Panc1 (cell line): Measurements from ENCODE around the gene KRTAP1-4. TPM values are rescaled to one million over a fixed set of nuclear protein-coding genes. Genes with fewer than 3 reads are reported as not detected.

Source experiments
- ATAC-seq: fragments of 200-7000 bp; cut with Tn5 transposase; 2 replicates; pipeline ENCODE4 v1.9.1; 2020; ENCODE audit warnings: mild to moderate bottlenecking, moderate library complexity
- BruUV-seq: library from RNA; stranded (reverse); fragments of 400-500 nt; replicated peaks from 2 replicates; lab custom pipeline; 2021; lab: Mats Ljungman, UMichigan
- CTCF ChIA-PET: fragments of 300-600 bp; sonication (Branson Sonifier 250); formaldehyde crosslinking; loops from one replicate; lab custom pipeline; 2022; ENCODE audit warnings: antibody characterized with exemption; lab: Charles Lee
- POLR2A ChIA-PET: fragments of 300-600 bp; sonication (Branson Sonifier 250); formaldehyde crosslinking; loops from one replicate; lab custom pipeline; 2022; ENCODE audit warnings: antibody characterized with exemption; lab: Charles Lee
- DNase-seq: peaks from one replicate; pipeline ENCODE4 v3.0.0-alpha.2; 2010; ENCODE audit warnings: low read depth, low spot score
- H3K27ac ChIP-seq: 2 replicates; pipeline ENCODE4 v1.5.1; 2011; ENCODE audit warnings: mild to moderate bottlenecking, low read length, inconsistent platforms
- H3K27me3 ChIP-seq: fragments of 200-500 bp; sonication (Bioruptor generic); 2 replicates; pipeline ENCODE4 v1.6.0; 2014; ENCODE audit warnings: low read length, inconsistent platforms; ENCODE audit not compliant: control insufficient read depth, insufficient read depth
- H3K36me3 ChIP-seq: fragments of 200-500 bp; sonication (Bioruptor generic); 2 replicates; pipeline ENCODE4 v1.5.1; 2014; ENCODE audit warnings: inconsistent platforms, mild to moderate bottlenecking, low read length, moderate library complexity; ENCODE audit not compliant: control insufficient read depth, insufficient read depth
- H3K4me1 ChIP-seq: 2 replicates; pipeline ENCODE4 v1.5.1; 2011; ENCODE audit warnings: inconsistent platforms, mild to moderate bottlenecking, low read length, moderate library complexity; ENCODE audit not compliant: control insufficient read depth, insufficient read depth
- H3K4me3 ChIP-seq, 2 experiments: 2 replicates each; pipeline ENCODE4 v1.5.1; 2011 to 2012; ENCODE audit warnings: low read depth in 2 of 2, low read length in 2 of 2, mild to moderate bottlenecking in 2 of 2, inconsistent platforms in 1 of 2, moderate library complexity in 1 of 2
- H3K9me3 ChIP-seq: fragments of 200-500 bp; sonication (Bioruptor generic); 2 replicates; pipeline ENCODE4 v1.5.1; 2014; ENCODE audit warnings: low read depth, mild to moderate bottlenecking, inconsistent platforms, low read length, moderate library complexity; ENCODE audit not compliant: control insufficient read depth, insufficient read depth
- POLR2AphosphoS5 ChIP-seq: IDR thresholded peaks from 2 replicates; pipeline ENCODE4 v1.6.1; 2012; ENCODE audit warnings: mild to moderate bottlenecking, low read depth, low read length, moderate library complexity
- SIN3A ChIP-seq: IDR thresholded peaks from 2 replicates; pipeline ENCODE4 v1.6.1; 2012; ENCODE audit warnings: low read depth, mild to moderate bottlenecking, low read length, moderate library complexity, borderline replicate concordance; ENCODE audit not compliant: insufficient read depth
- TCF7L2 ChIP-seq: IDR thresholded peaks from 2 replicates; pipeline ENCODE4 v1.6.1; 2011; ENCODE audit warnings: mild to moderate bottlenecking, low read depth, low read length, inconsistent platforms
- in situ Hi-C: cut with HindIII; loops from 2 replicates; pipeline ENCODE4 v1.10.0; 2016; ENCODE audit warnings: low sequenced_read_pairs, low pct_unique_long_range_greater_than_20kb
- intact Hi-C: fragments of 100-400 bp; cut with micrococcal nuclease; formaldehyde crosslinking; loops from one replicate; pipeline ENCODE4 v1.10.0; 2022; ENCODE audit not compliant: unreplicated experiment
- total RNA-seq: library from RNA; stranded (reverse); gene quantifications from one replicate; pipeline ENCODE4 v1.2.1, GENCODE V29; 2021; ENCODE audit not compliant: unreplicated experiment
- TF ChIP-seq, protein P1 (sequence below), 2 experiments: IDR thresholded peaks; 2 replicates each; pipeline ENCODE4 v1.6.1; 2011 to 2012; ENCODE audit warnings: low read depth in 2 of 2, control low read depth in 1 of 2, low read length in 1 of 2, mild to moderate bottlenecking in 1 of 2, moderate library complexity in 1 of 2; ENCODE audit not compliant: insufficient read depth in 1 of 2
- TF ChIP-seq, protein P2 (sequence below): fragments of 450-650 bp; IDR thresholded peaks from 2 replicates; pipeline ENCODE4 v1.5.1; 2017; ENCODE audit warnings: mild to moderate bottlenecking

KRTAP1-4 gene
- total RNA-seq, 1 experiment from 2014 or later, result not detected

DNA sequence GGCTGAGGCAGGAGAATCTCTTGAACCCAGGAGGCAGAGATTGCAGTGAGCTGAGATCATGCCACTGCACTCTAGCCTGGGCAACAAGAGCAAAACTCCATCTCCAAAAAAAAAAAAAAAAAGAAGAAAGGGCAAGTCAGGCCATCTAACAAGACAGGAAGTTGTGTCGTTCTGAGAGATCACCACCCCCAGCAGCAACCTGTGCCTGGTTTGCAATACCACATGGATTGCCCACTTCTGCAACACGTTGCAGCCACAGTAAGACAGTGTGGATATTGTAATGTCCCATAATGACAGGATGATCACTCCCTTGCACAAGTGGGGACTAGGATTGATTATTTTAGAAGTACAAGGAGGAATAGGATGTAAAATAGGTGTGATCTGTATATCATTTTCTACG lies 39.0 kb upstream of the KRTAP1-4 start:
- in situ Hi-C loops (no loop called here), intact Hi-C loops (no loop called here)
- no peak for ATAC-seq
- no peaks in the 10 kb centered on the region for H3K9me3 ChIP-seq
- BruUV-seq, result no TSS peak
- H3K27ac ChIP-seq, result no peak overlapping the region
- TF ChIP-seq, protein P1, sequence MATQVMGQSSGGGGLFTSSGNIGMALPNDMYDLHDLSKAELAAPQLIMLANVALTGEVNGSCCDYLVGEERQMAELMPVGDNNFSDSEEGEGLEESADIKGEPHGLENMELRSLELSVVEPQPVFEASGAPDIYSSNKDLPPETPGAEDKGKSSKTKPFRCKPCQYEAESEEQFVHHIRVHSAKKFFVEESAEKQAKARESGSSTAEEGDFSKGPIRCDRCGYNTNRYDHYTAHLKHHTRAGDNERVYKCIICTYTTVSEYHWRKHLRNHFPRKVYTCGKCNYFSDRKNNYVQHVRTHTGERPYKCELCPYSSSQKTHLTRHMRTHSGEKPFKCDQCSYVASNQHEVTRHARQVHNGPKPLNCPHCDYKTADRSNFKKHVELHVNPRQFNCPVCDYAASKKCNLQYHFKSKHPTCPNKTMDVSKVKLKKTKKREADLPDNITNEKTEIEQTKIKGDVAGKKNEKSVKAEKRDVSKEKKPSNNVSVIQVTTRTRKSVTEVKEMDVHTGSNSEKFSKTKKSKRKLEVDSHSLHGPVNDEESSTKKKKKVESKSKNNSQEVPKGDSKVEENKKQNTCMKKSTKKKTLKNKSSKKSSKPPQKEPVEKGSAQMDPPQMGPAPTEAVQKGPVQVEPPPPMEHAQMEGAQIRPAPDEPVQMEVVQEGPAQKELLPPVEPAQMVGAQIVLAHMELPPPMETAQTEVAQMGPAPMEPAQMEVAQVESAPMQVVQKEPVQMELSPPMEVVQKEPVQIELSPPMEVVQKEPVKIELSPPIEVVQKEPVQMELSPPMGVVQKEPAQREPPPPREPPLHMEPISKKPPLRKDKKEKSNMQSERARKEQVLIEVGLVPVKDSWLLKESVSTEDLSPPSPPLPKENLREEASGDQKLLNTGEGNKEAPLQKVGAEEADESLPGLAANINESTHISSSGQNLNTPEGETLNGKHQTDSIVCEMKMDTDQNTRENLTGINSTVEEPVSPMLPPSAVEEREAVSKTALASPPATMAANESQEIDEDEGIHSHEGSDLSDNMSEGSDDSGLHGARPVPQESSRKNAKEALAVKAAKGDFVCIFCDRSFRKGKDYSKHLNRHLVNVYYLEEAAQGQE (IDR thresholded peaks at IDR 0.05; ENCODE audit: insufficient read depth in 1 of 2, low read depth in 2 of 2, low read length in 1 of 2), result no peak
- TF ChIP-seq TCF7L2 (no peak), POLR2AphosphoS5 (no peak), SIN3A (no peak)
- TF ChIP-seq, protein P2, sequence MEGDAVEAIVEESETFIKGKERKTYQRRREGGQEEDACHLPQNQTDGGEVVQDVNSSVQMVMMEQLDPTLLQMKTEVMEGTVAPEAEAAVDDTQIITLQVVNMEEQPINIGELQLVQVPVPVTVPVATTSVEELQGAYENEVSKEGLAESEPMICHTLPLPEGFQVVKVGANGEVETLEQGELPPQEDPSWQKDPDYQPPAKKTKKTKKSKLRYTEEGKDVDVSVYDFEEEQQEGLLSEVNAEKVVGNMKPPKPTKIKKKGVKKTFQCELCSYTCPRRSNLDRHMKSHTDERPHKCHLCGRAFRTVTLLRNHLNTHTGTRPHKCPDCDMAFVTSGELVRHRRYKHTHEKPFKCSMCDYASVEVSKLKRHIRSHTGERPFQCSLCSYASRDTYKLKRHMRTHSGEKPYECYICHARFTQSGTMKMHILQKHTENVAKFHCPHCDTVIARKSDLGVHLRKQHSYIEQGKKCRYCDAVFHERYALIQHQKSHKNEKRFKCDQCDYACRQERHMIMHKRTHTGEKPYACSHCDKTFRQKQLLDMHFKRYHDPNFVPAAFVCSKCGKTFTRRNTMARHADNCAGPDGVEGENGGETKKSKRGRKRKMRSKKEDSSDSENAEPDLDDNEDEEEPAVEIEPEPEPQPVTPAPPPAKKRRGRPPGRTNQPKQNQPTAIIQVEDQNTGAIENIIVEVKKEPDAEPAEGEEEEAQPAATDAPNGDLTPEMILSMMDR, result no peak
- no peaks in the 10 kb centered on the region for H3K27me3 ChIP-seq
- H3K4me1 ChIP-seq, result no peaks in the 10 kb centered on the region
- no peak overlapping the region for H3K4me3 ChIP-seq
- CTCF ChIA-PET, result no interaction called here
- POLR2A ChIA-PET, result no interaction called here
- DNase-seq, result no peak
- H3K36me3 ChIP-seq, result no peaks in the 10 kb centered on the region

DNA sequence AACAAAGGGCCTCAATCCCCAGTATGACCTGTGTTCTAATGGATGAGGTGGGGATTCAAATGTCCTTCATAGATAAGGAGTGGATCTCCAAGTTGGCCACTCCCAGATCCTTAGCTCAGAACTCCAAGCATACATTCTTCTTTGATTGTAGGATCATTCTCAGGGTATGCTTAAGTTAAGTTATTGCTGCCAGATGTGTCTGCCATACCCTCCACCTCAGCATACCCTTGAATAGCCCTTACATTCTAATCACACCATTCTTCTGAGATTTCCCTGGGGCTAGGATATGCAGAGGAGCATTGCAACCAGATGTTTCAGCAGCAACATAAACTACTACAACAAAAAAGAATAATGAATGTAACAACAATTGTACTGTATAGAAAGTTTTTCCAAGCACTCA lies 37.3 kb upstream of the KRTAP1-4 start:
- Histone ChIP-seq H3K36me3 (no peaks in the 10 kb centered on the region), H3K9me3 (no peaks in the 10 kb centered on the region), H3K27me3 (no peaks in the 10 kb centered on the region), H3K4me3 (no peak overlapping the region), H3K27ac (no peak overlapping the region), H3K4me1 (no peaks in the 10 kb centered on the region)
- POLR2A ChIA-PET, result no interaction called here
- DNase-seq (no peak), ATAC-seq (no peak)
- BruUV-seq, result no TSS peak
- intact Hi-C loops (no loop called here), in situ Hi-C loops (no loop called here)
- CTCF ChIA-PET, result no interaction called here
- TF ChIP-seq TCF7L2 (no peak), SIN3A (no peak), POLR2AphosphoS5 (no peak)
- TF ChIP-seq, protein P1 (IDR thresholded peaks at IDR 0.05; ENCODE audit: insufficient read depth in 1 of 2, low read depth in 2 of 2, low read length in 1 of 2), result no peak
- TF ChIP-seq, protein P2, result no peak
